B cell (primary cell): Measurements from ENCODE around the gene POLN. TPM values are rescaled to one million over a fixed set of nuclear protein-coding genes. Genes with fewer than 3 reads are reported as not detected.

Source experiments
- ATAC-seq: fragments of 200-7000 bp; cut with Tn5 transposase; one replicate; pipeline ENCODE4 v1.10.0; 2021; ENCODE audit warnings: low read depth, mild to moderate bottlenecking, moderate number of reproducible peaks, moderate library complexity
- CTCF ChIA-PET: fragments of 350-600 bp; sonication (Branson Sonifier 250); formaldehyde crosslinking; loops from one replicate; lab custom pipeline; 2021; ENCODE audit warnings: antibody characterized with exemption, inconsistent platforms; lab: Charles Lee
- POLR2A ChIA-PET: fragments of 350-600 bp; sonication (Branson Sonifier 250); formaldehyde crosslinking; loops from one replicate; lab custom pipeline; 2021; ENCODE audit warnings: antibody characterized with exemption; lab: Charles Lee
- DNase-seq: peaks from one replicate; pipeline ENCODE4 v3.0.0; 2013
- H2AFZ ChIP-seq: 2 replicates; pipeline ENCODE4 v1.6.1; 2012; ENCODE audit warnings: mild to moderate bottlenecking, low read depth, low read length; ENCODE audit not compliant: insufficient read depth, poor library complexity, severe bottlenecking
- H3K27ac ChIP-seq, 2 donors: 1 replicate in 1 of 2; 2 replicates in 1 of 2; pipeline ENCODE4 v1.5.1; 2012 to 2013; ENCODE audit warnings: low read length in 2 of 2, mild to moderate bottlenecking in 2 of 2, moderate library complexity in 1 of 2
- H3K27me3 ChIP-seq, 4 experiments: fragments of 200-600 bp in 1 of 4; sonication (generic) in 1 of 4; replicated peaks in 1 of 4; 1 replicate in 2 of 4; 2 replicates in 2 of 4; pipeline versions ENCODE4 v1.6.1 to v1.7.0; 2013 to 2016; ENCODE audit warnings: low read length in 3 of 4, mild to moderate bottlenecking in 2 of 4, mixed read lengths in 1 of 4, moderate library complexity in 1 of 4; ENCODE audit not compliant: insufficient read depth in 4 of 4, control insufficient read depth in 3 of 4; ENCODE audit errors: control extremely low read depth in 1 of 4
- H3K36me3 ChIP-seq, 2 experiments: replicated peaks in 1 of 2; 1 replicate in 1 of 2; 2 replicates in 1 of 2; pipeline versions ENCODE4 v1.6.1 to v1.7.1; 2013; ENCODE audit warnings: low read length in 1 of 2; ENCODE audit not compliant: insufficient read depth in 2 of 2, control insufficient read depth in 1 of 2; ENCODE audit errors: control extremely low read depth in 1 of 2, extremely low read depth in 1 of 2
- H3K4me1 ChIP-seq, 2 donors: fragments of 200-600 bp in 1 of 2; sonication (generic) in 1 of 2; 1 replicate in 1 of 2; 2 replicates in 1 of 2; pipeline versions ENCODE4 v1.5.1 to v1.6.1; 2013 to 2017; ENCODE audit warnings: low read length in 2 of 2; ENCODE audit not compliant: control insufficient read depth in 2 of 2, insufficient read depth in 2 of 2
- H3K4me2 ChIP-seq: replicated peaks from 2 replicates; pipeline ENCODE3; 2012; ENCODE audit warnings: mild to moderate bottlenecking, low read depth, low read length; ENCODE audit not compliant: poor library complexity, severe bottlenecking
- H3K4me3 ChIP-seq, 5 experiments: fragments of 200-600 bp in 1 of 5; sonication (generic) in 1 of 5; 1 replicate in 3 of 5; 2 replicates in 2 of 5; pipeline versions ENCODE4 v1.5.1 to v1.7.0; 2011 to 2016; ENCODE audit warnings: low read length in 4 of 5, mild to moderate bottlenecking in 4 of 5, low read depth in 2 of 5, control low read depth in 1 of 5, moderate library complexity in 1 of 5; ENCODE audit not compliant: insufficient read depth in 1 of 5; ENCODE audit errors: control extremely low read depth in 1 of 5, extremely low read depth in 1 of 5
- H3K79me2 ChIP-seq: fragments of 200-600 bp; sonication (generic); one replicate; pipeline ENCODE4 v1.6.0; 2016; ENCODE audit warnings: low read length; ENCODE audit not compliant: control insufficient read depth, insufficient read depth
- H3K9ac ChIP-seq: fragments of 200-600 bp; sonication (generic); 2 replicates; pipeline ENCODE4 v1.6.1; 2017; ENCODE audit warnings: mild to moderate bottlenecking, low read length, moderate library complexity
- H3K9me3 ChIP-seq, 3 donors: one replicate each; pipeline versions ENCODE4 v1.6.1 to v1.7.1; 2013; ENCODE audit warnings: low read length in 2 of 3; ENCODE audit not compliant: control insufficient read depth in 2 of 3, insufficient read depth in 1 of 3; ENCODE audit errors: control extremely low read depth in 1 of 3
- H4K20me1 ChIP-seq: 2 replicates; pipeline ENCODE4 v1.6.0; 2012; ENCODE audit warnings: mild to moderate bottlenecking, low read length; ENCODE audit not compliant: insufficient read depth, control insufficient read depth, poor library complexity, severe bottlenecking
- H3K27ac Mint-ChIP-seq: one replicate; pipeline ENCODE4 v1.8.0; 2021; ENCODE audit warnings: mixed read lengths
- H3K27me3 Mint-ChIP-seq: one replicate; pipeline ENCODE4 v1.8.0; 2021; ENCODE audit warnings: mixed read lengths
- H3K4me1 Mint-ChIP-seq: one replicate; pipeline ENCODE4 v1.8.0; 2021; ENCODE audit warnings: mixed read lengths
- H3K4me3 Mint-ChIP-seq: one replicate; pipeline ENCODE4 v1.8.0; 2021; ENCODE audit warnings: mixed read lengths
- H3K9me3 Mint-ChIP-seq: one replicate; pipeline ENCODE4 v1.8.0; 2022; ENCODE audit warnings: mixed read lengths; ENCODE audit not compliant: insufficient read depth
- EZH2 ChIP-seq: IDR thresholded peaks from 2 replicates; pipeline ENCODE4 v1.6.1; 2012; ENCODE audit warnings: borderline replicate concordance, low read depth, mild to moderate bottlenecking, moderate library complexity, low read length; ENCODE audit not compliant: insufficient read depth, poor library complexity, severe bottlenecking
- WGBS: methylation state at CpG from one replicate; pipeline ENCODE4 v1.1.5; 2013; ENCODE audit warnings: missing lambda C conversion rate; ENCODE audit not compliant: insufficient coverage; 5-methylcytosine and 5-hydroxymethylcytosine counted together
- intact Hi-C: fragments of 100-400 bp; cut with micrococcal nuclease; formaldehyde crosslinking; loops from one replicate; pipeline ENCODE4 v1.10.0; 2022
- polyA plus RNA-seq: library from polyadenylated mRNA; depleted of rRNA; stranded (reverse); fragments of >200 nt; gene quantifications from 2 replicates; pipeline ENCODE4 v1.2.3, GENCODE V29; 2012
- total RNA-seq, 2 donors: library from RNA; stranded (reverse); fragments of 120-200 nt in 1 of 2; gene quantifications; 1 replicate in 1 of 2; 2 replicates in 1 of 2; pipeline versions ENCODE4 v1.2.3 to v1.2.4, GENCODE V29; 2013 to 2022
- TF ChIP-seq, protein P1 (sequence below): fragments of 200-600 bp; IDR thresholded peaks from one replicate; pipeline ENCODE4 v1.8.0; 2022; ENCODE audit warnings: antibody characterized with exemption, mild to moderate bottlenecking

The POLN gene
- total and polyA plus RNA-seq, 2 donors (not counting 1 experiment from before 2014, with no cell fraction given) = 0.73 to 1.5 TPM

DNA sequence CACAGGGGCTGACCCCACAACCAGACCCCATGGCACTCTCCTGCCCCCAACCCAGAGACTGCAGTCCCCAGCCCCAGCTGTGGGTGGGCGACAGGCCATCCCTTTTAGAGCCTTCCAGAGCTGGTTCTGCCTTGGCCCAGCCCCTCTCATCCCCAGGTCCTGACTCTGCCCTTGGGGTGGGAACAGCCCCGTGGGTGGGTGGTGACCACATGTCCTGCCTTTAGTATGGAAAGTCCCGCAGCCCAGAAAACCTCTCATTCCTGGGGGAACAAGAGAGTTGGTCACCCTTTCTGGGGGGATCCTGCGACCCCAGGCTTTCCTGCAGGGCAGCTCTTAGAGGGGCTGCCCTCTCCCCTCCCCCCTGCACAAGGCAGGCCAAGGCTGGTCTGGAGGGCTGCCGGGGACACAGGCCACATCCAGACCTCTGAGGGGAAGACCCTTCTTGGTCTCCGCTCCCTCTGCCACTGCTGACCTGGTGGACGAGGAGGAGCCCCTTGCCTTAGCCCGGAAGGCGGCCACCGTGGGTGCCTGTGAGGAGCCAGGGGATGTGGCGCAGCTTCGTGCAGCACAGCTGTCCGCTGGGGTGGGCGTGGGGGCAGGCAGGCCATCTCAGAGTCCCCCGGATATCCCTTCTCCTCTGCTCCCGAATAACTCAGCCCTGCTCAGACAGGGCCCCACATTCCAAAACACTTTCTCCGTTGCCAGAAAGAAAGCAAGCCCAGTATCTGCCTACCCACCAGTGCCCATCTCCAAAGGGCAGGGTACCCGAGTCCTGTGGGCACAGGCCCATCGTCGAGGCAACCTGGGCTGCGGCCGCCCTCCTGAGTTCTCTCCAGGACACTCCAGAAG lies 26.7 kb upstream of the POLN start:
- H3K4me2 ChIP-seq = no peak overlapping the region
- POLR2A ChIA-PET = no interaction called here
- no peaks in the 10 kb centered on the region for H3K36me3 ChIP-seq
- no peak overlapping the region for H3K9ac ChIP-seq
- 90% methylated on average over 21 of the region's 22 CpGs for WGBS
- H3K9me3 ChIP-seq = no peaks in the 10 kb centered on the region
- no peak for TF ChIP-seq EZH2
- TF ChIP-seq, protein P1, sequence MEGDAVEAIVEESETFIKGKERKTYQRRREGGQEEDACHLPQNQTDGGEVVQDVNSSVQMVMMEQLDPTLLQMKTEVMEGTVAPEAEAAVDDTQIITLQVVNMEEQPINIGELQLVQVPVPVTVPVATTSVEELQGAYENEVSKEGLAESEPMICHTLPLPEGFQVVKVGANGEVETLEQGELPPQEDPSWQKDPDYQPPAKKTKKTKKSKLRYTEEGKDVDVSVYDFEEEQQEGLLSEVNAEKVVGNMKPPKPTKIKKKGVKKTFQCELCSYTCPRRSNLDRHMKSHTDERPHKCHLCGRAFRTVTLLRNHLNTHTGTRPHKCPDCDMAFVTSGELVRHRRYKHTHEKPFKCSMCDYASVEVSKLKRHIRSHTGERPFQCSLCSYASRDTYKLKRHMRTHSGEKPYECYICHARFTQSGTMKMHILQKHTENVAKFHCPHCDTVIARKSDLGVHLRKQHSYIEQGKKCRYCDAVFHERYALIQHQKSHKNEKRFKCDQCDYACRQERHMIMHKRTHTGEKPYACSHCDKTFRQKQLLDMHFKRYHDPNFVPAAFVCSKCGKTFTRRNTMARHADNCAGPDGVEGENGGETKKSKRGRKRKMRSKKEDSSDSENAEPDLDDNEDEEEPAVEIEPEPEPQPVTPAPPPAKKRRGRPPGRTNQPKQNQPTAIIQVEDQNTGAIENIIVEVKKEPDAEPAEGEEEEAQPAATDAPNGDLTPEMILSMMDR = no peak
- H3K4me3 Mint-ChIP-seq = no peak overlapping the region
- no peak overlapping the region for H3K4me3 ChIP-seq
- DNase-seq = no peak
- CTCF ChIA-PET = no interaction called here
- intact Hi-C loops = loop anchor here (10.0 kb wide), 1 partner anchor 426 kb away; no protein-coding TSS in a partner anchor
- H3K27me3 Mint-ChIP-seq = no peaks in the 10 kb centered on the region
- no peaks in the 10 kb centered on the region for H4K20me1 ChIP-seq
- peaks cover under 1 to 7% of the 10 kb centered on the region in 2 donors for H3K4me1 ChIP-seq
- H3K79me2 ChIP-seq = peaks cover 4% of the 10 kb centered on the region
- no peak for ATAC-seq
- peaks cover under 1% of the 10 kb centered on the region for H3K4me1 Mint-ChIP-seq
- H3K27ac ChIP-seq = no peak overlapping the region
- no peak overlapping the region for H2AFZ ChIP-seq
- H3K27ac Mint-ChIP-seq = no peak overlapping the region
- H3K9me3 Mint-ChIP-seq = no peaks in the 10 kb centered on the region
- H3K27me3 ChIP-seq = no peaks in the 10 kb centered on the region

DNA sequence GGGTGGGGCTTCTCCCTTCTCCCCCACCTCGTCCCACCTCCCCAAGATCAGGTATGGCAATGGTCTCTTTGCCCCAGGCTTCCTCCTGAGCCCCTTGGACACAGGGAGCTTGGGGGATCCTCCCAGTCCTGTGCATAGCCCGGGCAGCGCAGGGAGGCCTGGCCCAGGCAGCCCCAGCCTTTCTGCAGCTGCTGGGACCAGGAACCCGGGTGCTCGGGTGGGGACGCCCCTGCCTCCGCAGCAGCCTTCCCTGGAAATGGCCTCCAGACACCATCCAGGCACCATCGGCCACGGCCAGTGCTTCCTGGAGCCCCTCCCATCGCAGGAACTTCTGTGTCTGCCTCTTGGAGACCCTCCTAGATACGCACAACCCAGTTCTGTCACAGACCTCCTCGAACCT lies 25.9 kb upstream of the POLN start:
- H3K9ac ChIP-seq = no peak overlapping the region
- no peaks in the 10 kb centered on the region for H3K27me3 ChIP-seq
- intact Hi-C loops = loop anchor here (10.0 kb wide), 1 partner anchor 427 kb away; no protein-coding TSS in a partner anchor
- 91% methylated on average over 9 of the region's 12 CpGs for WGBS
- peaks cover 8 to 15% of the 10 kb centered on the region in 2 donors for H3K4me1 ChIP-seq
- Mint-ChIP-seq H3K27me3 (no peaks in the 10 kb centered on the region), H3K4me3 (no peak overlapping the region), H3K4me1 (peaks cover 5% of the 10 kb centered on the region), H3K27ac (no peak overlapping the region), H3K9me3 (no peaks in the 10 kb centered on the region)
- CTCF ChIA-PET = no interaction called here
- H2AFZ ChIP-seq = no peak overlapping the region
- ATAC-seq = no peak
- H3K9me3 ChIP-seq = no peaks in the 10 kb centered on the region
- H3K79me2 ChIP-seq = peaks cover 4% of the 10 kb centered on the region
- DNase-seq = no peak
- POLR2A ChIA-PET = no interaction called here
- H3K36me3 ChIP-seq = no peaks in the 10 kb centered on the region
- H3K4me2 ChIP-seq = no peak overlapping the region
- no peaks in the 10 kb centered on the region for H4K20me1 ChIP-seq
- no peak for TF ChIP-seq EZH2
- TF ChIP-seq, protein P1 = no peak
- no peak overlapping the region for H3K27ac ChIP-seq
- no peak overlapping the region for H3K4me3 ChIP-seq
